Tibial nerve (tissue), 3 donors: Measurements from ENCODE around the gene FAM184A.

ENCODE experiments used
- POLR2A ChIP-seq, 2 donors: fragments of 450-650 bp; IDR thresholded peaks; one replicate each; pipeline ENCODE4 v1.6.1; 2017; ENCODE audit warnings: antibody characterized with exemption in 2 of 2, mild to moderate bottlenecking in 2 of 2, moderate library complexity in 2 of 2
- TF ChIP-seq, protein P1 (sequence below), 5 experiments: fragments of 200-600 bp in 3 of 5; fragments of 450-650 bp in 2 of 5; sonication (generic) in 3 of 5; IDR thresholded peaks; one replicate each; pipeline ENCODE4 v1.5.1; 2016 to 2019; ENCODE audit warnings: antibody characterized with exemption in 5 of 5, mild to moderate bottlenecking in 3 of 5, moderate library complexity in 2 of 5

GRCh38 chr6:119090256-119090655 is 11.8 kb upstream of the FAM184A start:
- TF ChIP-seq, protein P1, sequence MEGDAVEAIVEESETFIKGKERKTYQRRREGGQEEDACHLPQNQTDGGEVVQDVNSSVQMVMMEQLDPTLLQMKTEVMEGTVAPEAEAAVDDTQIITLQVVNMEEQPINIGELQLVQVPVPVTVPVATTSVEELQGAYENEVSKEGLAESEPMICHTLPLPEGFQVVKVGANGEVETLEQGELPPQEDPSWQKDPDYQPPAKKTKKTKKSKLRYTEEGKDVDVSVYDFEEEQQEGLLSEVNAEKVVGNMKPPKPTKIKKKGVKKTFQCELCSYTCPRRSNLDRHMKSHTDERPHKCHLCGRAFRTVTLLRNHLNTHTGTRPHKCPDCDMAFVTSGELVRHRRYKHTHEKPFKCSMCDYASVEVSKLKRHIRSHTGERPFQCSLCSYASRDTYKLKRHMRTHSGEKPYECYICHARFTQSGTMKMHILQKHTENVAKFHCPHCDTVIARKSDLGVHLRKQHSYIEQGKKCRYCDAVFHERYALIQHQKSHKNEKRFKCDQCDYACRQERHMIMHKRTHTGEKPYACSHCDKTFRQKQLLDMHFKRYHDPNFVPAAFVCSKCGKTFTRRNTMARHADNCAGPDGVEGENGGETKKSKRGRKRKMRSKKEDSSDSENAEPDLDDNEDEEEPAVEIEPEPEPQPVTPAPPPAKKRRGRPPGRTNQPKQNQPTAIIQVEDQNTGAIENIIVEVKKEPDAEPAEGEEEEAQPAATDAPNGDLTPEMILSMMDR (IDR thresholded peaks at IDR 0.05), result no peak
- no peak for TF ChIP-seq POLR2A (IDR thresholded peaks at IDR 0.05)
